Measurements from ENCODE around the gene CD99. TPM values are rescaled to one million over a fixed set of nuclear protein-coding genes. Genes with fewer than 3 reads are reported as not detected.
A peak's percentile ranks its signal among the peaks of the same experiment; 100 is the strongest.
"Not testable (repeated sequence)": the region's sequence is repeated elsewhere in the genome, so short reads cannot be mapped to it uniquely, and the experiment has no call there.

Gene CD99
- total RNA-seq, 1 donor: 355 TPM

DNA sequence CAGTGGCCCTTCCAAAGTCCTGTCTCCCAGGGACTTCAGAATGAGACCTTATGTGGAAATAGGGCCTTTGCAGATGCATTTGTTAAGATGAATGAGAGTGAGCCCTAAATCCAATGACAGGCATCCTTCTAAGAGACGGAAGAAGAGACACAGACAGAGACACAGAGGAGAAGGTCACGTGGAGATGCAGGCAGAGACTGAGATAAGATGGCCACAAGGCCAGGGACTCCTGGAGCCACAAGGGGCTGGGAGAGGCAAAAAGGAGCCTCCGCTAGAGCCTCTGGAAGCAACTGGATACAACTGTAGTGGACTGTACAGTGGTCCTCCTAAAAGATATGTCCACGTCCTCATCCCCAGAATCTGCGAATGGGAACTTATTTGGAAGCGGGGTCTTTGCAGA, 19.0 kb upstream of the CD99 start:
- DNase-seq (ENCODE audit: low read depth): no peak
- TF ChIP-seq, protein P1, sequence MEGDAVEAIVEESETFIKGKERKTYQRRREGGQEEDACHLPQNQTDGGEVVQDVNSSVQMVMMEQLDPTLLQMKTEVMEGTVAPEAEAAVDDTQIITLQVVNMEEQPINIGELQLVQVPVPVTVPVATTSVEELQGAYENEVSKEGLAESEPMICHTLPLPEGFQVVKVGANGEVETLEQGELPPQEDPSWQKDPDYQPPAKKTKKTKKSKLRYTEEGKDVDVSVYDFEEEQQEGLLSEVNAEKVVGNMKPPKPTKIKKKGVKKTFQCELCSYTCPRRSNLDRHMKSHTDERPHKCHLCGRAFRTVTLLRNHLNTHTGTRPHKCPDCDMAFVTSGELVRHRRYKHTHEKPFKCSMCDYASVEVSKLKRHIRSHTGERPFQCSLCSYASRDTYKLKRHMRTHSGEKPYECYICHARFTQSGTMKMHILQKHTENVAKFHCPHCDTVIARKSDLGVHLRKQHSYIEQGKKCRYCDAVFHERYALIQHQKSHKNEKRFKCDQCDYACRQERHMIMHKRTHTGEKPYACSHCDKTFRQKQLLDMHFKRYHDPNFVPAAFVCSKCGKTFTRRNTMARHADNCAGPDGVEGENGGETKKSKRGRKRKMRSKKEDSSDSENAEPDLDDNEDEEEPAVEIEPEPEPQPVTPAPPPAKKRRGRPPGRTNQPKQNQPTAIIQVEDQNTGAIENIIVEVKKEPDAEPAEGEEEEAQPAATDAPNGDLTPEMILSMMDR (IDR thresholded peaks at IDR 0.05; ENCODE audit: insufficient read depth, low read length): no peak
- no peak overlapping the region for H3K4me3 ChIP-seq (ENCODE audit: low read depth, low read length)

DNA sequence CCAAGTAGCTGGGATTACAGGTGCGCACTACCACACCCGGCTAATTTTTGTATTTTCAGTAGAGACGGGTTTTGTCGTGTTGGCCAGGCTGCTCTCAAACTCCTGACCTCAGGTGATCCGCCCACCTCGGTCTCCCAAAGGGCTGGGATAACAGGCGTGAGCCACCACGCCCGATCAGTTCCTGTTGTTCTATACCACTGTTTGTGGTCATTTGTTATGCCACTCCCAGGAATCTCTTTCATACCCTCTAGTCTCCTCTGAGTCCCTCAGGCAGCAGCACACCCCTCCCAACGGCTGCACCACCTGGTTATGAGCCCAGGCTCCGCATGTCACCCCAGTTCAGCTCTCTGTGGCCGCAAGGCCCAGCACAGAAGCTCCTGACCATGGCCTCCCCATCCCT, 17.5 kb upstream of the CD99 start:
- TF ChIP-seq, protein P1 (IDR thresholded peaks at IDR 0.05; ENCODE audit: insufficient read depth, low read length): no peak
- DNase-seq (ENCODE audit: low read depth): no peak
- no peak overlapping the region for H3K4me3 ChIP-seq (ENCODE audit: low read depth, low read length)

DNA sequence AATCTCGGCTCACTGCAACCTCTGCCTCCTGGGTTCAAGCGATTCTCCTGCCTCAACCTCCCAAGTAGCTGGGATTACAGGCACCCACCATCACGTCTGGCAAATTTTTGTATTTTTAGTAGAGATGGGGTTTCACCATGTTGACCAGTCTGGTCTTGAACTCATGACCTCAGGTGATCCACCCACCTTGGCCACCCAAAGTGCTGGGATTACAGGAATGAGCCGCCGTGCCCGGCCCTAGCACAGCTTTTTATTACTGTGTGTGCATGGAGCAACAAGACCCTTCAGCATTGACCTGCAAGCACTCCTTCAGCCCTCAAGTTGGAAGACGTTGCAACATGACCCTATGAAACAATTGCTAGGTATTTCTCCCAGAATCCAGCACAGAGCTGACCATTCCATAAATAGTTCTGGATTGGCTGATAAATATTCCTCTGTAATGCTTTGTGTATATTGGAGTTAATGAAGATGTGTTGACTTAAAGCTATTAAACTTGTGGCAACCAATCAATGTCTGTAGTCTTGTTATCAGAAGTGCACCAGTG, 15.4 kb upstream of the CD99 start:
- H3K4me3 ChIP-seq (ENCODE audit: low read depth, low read length): not testable (repeated sequence)
- DNase-seq (ENCODE audit: low read depth): peak; percentile 53

DNA sequence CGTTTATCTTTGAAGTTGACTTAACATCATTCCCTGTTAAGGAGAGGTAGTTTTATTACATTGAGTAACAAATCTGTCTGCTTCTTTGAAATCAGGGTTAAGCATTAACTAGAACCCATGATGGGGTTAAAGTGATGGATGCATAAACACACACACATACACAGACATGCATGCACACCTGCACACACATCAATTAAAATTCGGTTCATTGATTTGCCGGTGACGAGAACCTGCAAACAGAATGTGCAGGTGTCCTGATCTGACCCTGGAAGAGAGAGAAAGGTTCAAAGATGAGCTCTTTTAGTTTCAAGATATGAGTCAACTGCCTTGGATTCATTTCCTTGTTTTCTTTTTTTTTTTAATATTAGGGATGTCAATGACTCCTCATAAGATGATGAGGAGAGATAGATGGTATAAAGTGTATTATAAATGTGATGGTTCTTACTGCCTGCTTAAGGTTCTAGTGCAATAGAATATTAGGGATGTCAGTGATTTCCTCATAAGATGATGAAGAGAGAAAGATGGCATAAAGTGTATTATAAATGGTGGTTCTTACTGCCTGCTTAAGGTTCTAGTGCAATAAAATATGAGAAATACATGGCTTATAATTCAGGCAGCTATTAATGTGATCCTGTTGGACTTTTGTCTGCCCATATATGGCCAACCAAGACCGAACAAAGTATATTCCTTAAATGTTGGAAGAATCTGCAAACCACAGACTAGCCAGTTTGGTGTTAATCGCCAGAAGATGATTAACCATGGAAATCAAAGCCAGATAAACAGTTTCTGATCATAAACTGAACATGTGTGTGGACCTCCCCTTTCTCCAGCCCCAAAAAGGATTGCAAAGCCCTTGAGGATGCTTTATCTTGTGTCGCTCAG, 14.1 kb upstream of the CD99 start:
- TF ChIP-seq, protein P1 (IDR thresholded peaks at IDR 0.05; ENCODE audit: insufficient read depth, low read length): no peak
- peak overlapping the region; percentile 15 for H3K4me3 ChIP-seq (ENCODE audit: low read depth, low read length)
- DNase-seq (ENCODE audit: low read depth): peak; percentile 50

DNA sequence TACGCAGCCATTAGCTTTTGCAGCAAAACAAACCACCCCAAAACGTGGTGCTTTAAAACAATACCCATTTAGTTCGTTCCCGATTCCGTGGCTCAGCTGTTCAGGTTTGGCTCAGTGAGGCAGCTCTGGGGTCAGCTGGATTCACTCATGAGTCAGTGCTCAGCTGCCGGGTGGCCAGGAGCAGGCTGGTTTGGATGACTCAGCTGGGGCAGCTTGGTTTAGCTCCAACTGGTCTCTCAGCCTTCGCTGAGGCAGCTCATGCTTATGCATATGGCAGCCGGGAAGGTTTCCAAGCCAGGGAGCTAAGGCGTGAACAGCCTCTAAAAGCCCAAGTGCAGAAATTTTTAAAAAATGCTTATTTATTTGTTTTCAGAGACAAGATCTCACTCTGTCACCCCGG, 13.3 kb upstream of the CD99 start:
- TF ChIP-seq, protein P1 (IDR thresholded peaks at IDR 0.05; ENCODE audit: insufficient read depth, low read length): no peak
- DNase-seq (ENCODE audit: low read depth): peak; percentile 99
- peak overlapping the region; percentile 15 for H3K4me3 ChIP-seq (ENCODE audit: low read depth, low read length)

DNA sequence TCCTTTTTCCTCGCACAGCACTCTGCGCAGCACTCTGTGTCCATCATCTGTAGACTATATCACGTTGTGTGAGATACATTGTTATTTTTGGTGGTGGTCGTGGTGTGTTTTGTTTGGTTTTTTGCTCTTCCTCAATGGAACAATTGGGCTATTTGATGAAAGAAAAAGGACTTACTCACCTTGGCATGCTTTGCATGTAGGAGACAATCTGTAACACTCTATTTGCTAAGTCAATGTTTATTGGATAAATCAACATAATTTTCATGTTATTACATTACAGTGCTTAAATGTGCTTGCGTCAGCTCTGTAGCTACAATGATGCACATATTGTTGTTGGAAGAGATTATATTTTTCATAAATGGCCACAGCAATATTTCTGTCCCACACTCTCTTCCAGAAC, 12.5 kb upstream of the CD99 start:
- H3K4me3 ChIP-seq (ENCODE audit: low read depth, low read length): no peak overlapping the region
- DNase-seq (ENCODE audit: low read depth): peak; percentile 24
- TF ChIP-seq, protein P1 (IDR thresholded peaks at IDR 0.05; ENCODE audit: insufficient read depth, low read length): no peak
